GM19395 (cell line): ENCODE measurements around the gene MISP3.

ENCODE experiments used
- ATAC-seq: cut with Tn5 transposase; IDR thresholded peaks from one replicate; pipeline ENCODE4 v1.9.1; 2021; ENCODE audit warnings: mild to moderate bottlenecking, moderate library complexity; ENCODE audit not compliant: unreplicated experiment

The MISP3 gene

GRCh38 chr19:14053032-14053431, 19.6 kb upstream of the MISP3 start:
- ATAC-seq: no peak

GRCh38 chr19:14053500-14053899, 19.1 kb upstream of the MISP3 start:
- ATAC-seq: no peak

- ATAC-seq: no peak
These were observed 18.5 kb upstream of the MISP3 start for GRCh38 chr19:14054099-14054498.

DNA sequence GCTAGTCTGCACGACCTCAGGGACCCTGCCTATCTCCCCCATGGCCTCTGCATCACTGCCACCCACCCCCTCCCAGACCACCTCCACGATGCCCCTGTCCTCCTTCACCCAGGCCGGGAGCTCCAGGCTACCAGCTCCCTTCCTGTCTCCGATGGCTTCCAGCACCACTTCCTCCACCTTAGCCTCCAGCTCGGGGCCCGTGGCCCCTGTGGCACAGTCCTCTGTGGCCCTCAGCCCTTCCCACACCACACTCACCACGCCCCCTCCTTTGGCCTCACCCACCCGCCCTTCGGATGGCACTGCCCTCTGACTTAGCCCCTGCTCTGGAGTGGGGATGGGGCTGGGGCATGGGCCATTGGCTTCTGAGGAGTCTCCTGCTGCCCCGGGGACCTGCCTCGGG, 17.9 kb upstream of the MISP3 start:
- ATAC-seq: no peak

GRCh38 chr19:14055396-14055795, 17.2 kb upstream of the MISP3 start:
- ATAC-seq: no peak

DNA sequence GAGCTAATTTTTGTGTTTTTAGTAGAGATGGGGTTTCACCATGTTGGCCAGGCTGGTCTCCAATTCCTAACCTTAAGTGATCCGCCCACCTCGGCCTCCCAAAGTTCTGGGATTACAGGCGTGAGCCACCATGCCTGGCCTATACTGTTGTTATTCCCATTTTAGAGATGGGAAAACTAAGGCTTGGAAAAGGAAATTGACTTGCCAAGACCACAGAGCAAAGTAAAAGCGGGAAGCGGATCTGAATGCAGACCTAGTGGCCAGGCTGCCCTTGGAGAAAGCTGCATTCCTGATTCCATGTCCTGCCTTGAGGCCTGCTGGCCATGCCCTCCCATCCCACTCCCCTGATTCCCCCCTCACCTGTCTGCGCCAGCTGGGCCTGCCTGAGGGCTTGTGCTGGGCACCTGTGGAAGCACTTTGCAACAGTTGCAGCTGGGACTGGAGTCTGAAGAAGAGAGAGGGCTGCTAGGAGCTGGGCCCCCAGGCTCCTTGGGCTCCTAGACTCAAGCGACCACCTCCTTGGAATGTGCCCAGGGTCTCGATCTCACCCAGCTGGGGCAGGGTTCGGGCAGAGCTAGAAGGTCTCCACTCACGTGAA, 16.4 kb upstream of the MISP3 start:
- no peak for ATAC-seq

DNA sequence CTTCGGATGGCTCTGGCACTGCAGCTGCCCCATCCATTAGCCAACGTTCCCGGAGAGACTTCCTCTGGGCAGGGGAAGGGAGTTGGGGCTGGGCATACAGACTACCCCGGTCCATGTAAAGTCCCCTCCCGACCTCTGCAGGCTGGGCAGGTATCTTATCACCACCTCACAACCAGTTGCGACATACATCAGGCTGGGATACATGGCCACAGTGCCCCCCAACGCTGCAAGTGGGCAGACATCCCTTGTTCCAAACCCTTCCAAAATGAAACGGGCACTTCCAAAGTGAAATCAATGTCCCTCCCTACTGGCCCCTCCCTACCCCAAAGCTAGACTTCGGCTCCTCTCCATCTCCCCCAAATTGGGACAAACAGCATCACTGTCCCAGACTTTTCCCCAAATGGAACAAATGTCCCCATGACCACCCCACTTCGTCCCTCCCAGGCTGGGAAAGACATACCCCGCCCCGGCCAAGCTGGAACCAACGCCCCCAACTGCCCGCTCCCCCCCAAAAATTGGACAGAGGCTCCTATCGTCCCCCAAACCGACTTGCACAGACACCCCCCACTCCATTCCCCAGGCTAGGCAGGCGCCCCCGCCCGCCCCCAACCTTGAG, 15.7 kb upstream of the MISP3 start:
- no peak for ATAC-seq

DNA sequence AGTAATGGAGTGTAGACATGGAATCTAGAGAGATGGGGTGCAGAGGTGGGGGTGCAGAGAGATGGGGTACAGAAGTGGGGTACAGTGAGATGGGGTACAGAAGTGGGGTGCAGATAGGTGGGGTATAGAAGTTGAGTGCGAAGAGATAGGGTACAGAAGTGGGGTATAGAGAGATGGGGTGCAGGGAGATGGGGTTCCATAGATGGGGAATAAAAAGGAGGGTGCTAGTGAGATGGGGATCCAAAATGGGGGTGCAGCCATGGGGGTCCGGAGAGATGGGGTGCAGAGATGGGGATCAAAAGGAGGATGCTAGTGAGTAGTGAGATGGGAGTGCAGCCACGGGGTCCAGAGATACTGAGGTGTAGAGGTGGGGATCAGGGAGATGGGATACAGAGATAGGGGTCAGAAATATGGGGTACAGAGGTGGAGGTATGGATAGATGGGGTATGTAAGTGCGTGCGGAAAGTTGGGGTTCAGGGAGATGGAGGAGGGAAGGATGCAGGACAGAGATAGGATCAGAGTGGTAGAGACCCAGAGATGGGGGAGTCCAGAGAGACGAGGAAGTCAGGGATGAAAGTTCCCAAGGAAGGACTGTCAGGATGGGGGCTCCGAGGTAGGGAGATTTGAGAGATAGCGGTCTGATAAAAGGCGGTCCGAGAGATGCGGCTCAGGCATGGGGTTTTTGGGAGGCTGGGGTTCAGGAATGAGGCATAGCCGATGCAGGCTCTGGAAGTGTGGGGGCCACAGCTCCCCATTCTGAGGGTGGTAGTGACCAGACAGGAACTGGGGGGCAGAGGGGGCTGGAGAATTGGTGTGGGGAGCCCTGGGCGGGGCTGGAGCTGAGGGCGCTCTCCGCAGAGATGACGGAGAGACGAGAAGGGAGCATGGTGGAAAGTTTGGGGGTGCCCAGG, 14.1 kb upstream of the MISP3 start:
- no peak for ATAC-seq

DNA sequence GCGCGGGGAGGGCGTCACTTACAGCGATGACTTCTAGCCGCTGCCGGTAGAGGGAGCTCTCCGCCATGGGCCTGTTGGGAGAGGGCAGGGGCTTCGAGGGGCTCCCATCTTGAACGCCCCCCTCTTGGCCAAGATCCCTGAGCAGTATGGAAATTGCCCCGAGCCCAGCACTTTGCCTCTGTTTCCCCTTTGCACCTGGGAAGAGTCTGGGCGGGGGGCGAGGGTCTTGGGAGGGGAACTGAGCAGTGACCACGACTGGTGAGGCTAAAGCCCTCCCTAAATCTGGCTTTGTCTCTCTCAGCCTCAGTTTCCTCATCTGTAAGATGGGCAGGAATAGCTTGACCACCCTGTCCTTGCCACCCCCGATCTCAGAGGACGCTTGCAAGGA, 13.5 kb upstream of the MISP3 start:
- ATAC-seq: no peak

GRCh38 chr19:14059652-14060155, 12.9 kb upstream of the MISP3 start:
- no peak for ATAC-seq

- ATAC-seq: no peak
These were observed 11.4 kb upstream of the MISP3 start for GRCh38 chr19:14061081-14061749.

DNA sequence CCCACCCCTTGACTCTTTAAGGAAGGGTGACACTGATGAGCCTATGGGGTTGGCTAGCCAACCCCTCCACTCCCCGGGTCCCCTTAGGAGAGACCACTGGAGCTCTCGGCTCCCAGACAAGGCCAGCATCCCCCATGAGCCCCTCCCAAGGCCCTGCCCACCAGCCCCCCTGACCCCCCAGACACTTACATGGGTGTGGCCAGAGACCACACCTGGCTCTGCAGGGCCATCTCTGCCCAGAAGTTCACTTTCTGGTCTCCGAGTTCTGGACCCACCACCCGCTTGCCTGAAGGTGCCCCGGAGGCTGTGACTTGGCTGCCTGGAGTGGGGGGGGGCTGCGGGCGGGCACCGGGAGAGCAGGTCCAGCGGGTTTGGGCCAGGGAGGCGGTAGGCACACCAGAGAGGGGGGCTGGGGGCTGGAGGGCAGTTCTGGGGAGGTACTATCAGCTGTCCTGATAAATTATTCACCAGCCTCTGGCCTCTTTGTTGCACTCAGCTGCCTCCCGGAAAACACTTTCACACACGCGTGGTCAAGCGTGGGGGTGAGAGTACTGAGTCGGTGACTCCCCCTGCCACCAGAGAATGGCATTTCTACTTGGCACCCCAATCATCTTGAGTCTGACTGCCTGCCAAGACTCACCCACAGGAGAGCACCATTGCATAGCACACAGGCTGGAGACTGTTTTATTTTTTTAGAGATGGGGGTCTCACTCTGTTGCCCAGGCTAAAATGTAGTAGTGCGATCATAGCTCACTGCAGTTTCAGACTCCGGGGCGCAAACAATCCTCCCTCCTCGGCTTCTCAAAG, 10.6 kb upstream of the MISP3 start, which contains the start of gene PALM3:
PALM3 (minus strand) TSS at position 326 of the 807 bp plus-strand sequence; CDS start at position 230, 96 bp downstream.
- ATAC-seq: no peak

DNA sequence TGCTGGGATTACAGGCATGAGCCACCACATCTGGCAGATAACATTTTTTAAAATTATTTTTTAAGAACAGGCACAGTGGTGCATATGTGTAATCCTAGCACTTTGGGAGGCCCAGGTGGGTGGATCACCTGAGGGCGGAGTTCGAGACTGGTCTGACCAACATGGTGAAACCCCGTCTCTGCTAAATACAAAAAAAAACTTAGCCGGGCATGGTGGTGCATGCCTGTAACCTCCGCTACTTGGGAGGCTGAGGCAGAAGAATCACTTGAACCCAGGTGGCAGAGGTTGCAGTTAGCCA, 10.1 kb upstream of the MISP3 start:
- ATAC-seq: no peak

DNA sequence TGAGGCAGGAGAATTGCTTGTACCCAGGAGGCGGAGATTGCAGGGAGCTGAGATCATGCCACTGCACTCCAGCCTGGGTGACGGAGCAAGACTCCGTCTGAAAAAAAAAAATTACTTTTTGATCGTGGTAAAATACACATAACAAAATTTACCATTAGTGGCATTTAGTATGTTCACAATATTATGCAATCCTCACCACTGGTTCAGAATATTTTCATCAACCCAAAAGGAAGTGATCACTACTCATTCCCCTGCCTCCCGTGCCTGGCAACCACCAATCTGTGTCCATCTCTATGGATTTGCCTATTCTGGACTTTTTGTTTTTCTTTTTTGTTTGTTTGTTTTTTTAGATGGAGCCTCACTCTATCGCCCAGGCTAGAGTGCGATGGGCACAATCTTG, 9.5 kb upstream of the MISP3 start:
- ATAC-seq: no peak

DNA sequence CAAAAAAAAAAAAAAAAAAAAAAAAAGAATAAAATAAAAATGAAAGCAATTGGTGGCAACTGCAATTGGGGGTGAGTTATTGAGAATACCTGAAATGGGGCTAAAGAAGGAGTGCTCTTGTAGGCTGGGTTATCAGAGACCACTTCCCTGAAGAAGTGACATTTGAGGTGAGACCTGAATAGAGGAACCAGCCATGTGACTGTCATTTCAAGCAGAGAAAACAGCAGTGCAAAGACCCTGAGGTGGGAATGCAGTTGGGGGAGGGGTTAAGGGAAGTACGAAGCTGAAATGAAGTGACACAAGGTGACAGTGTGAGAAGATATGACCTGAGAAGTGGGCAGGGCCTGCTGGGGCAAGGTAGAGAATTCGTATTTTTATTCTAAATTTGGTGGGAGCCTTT, 6.5 kb upstream of the MISP3 start:
- no peak for ATAC-seq

DNA sequence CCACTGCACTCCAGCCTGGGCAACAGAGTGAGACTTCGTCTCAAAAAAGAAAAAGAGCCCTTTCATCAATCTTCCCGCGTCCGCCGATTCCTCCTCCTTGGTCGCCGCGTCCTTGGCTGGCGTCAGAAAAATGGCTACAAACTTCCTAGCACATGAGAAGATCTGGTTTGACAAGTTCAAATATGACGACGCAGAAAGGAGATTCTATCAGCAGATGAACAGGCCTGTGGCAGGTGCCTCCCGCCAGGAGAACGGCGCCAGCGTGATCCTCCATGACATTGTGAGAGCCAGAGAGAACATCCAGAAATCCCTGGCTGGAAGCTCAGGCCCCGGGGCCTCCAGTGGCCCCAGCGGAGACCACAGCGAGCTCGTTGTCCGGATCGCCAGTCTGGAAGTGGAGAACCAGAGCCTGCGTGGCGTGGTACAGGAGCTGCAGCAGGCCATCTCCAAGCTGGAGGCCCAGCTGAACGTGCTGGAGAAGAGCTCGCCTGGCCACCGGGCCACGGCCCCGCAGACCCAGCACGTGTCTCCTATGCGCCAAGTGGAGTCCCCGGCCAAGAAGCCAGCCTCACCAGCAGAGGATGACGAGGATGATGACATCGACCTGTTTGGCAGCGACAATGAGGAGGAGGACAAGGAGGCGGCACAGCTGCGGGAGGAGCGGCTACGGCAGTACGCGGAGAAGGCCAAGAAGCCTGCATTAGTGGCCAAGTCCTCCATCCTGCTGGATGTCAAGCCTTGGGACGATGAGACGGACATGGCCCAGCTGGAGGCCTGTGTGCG, 2.1 kb upstream of the MISP3 start:
- ATAC-seq: no peak

GRCh38 chr19:14073261-14073924, 807 bp downstream of the MISP3 start:
- ATAC-seq: no peak

DNA sequence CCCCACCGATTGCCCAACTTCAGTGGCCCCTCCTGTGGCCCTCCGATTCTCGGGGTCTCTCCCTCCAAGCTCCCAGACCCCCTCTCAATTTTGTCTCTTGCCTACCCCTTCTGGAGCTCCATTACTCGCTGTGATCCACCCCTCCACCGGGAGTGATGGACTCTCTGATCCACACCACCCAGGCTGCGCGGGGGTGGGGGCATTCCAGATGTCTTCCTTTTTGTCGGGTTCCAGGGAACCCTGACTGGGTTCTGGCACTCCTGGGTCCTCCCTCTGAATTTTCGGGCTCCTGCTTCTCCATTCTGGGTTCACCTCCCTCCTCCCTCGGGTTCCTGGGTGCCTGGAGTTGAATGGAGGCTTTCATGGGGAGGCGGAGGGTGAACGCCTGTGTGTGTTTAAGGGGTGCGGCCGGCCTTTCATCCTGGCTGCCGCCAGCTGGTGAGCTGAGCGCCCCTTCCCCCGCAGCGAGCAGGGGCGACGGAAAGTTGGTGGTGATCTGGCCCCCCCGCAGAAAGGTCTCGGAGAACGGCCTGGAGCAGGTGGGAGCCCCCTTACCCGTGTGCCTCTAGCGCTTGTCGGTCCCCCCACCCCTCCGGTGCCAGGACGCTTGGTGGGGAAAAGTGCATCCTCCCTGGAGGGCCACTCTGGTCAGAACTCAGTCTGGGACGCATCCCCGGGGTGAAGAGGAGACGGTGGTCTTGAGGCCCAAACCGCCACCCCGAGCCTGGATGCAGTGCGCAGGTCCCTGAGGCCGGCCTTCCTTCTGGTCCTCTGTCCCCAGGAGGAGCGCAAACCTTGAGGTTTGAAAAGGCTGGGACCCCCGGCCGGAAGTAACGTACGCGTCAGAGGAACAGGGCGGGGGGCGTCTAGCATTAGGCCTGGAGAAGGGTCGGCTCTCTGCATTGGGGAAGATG, 1.6 kb downstream of the MISP3 start:
- no peak for ATAC-seq
